NCI-H446 (cell line): Measurements from ENCODE around the gene NPAS1.
"Not testable (repeated sequence)": the region's sequence is repeated elsewhere in the genome, so short reads cannot be mapped to it uniquely, and the experiment has no call there.

ENCODE experiments used
- DNase-seq, 2 experiments: peaks; one replicate each; lab custom pipeline; 2025; lab: John Stamatoyannopoulos, UW

Gene NPAS1

DNA sequence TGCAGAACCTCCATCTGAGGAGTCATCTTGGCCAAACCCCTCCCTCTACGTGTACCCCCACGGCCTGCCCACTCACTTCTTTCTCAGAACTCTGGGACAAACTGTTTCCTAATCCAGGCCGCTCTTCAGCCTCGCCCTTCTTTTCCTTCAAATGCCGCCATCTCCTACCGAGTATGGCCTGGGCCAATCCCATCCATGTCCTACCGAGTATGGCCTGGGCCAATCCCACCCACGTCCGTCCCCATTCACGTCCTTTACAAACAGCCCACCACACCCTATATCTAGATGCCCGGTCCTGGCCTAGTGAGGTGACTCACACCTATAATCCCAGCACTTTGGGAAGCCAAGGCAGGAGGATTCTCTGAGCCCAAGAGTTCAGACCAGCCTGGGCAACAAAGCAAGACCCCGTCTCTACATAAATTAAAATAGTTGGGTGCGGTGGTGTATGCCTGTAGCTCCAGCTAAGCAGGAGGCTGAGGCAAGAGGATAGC, 27.7 kb downstream of the NPAS1 start:
- no peak for DNase-seq

DNA sequence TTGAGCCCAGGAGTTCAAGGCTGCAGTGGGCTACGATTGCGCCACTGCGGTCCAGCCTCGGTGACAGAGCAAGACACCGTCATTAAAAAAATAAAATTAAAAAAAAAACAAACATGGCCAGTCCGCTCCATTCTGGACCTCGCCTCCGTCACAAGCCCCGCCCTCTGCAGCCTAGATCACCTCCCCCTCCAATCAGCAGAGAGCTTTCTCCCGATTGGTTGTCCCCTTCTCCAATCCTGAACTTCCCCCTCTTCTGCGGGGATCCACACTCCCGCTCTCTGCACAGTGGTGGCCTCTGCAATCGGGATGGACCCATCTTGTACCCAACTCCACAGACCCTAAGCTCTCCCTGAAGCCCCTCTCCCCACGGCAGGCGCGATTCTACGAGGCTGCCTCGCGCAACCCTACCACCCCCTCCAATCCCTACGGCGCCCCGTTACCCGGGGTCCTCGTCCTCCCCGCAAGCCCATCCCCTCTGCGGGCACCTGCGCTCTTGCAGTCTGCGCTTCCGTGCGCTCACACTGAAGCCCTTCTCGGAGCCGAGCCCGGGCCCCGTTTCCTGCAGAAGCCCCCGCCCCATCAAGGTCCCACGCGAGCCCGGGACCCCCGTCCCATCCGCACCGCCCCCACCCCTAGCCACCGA, 28.2 kb downstream of the NPAS1 start:
- DNase-seq: peak; percentile 87 to 93

DNA sequence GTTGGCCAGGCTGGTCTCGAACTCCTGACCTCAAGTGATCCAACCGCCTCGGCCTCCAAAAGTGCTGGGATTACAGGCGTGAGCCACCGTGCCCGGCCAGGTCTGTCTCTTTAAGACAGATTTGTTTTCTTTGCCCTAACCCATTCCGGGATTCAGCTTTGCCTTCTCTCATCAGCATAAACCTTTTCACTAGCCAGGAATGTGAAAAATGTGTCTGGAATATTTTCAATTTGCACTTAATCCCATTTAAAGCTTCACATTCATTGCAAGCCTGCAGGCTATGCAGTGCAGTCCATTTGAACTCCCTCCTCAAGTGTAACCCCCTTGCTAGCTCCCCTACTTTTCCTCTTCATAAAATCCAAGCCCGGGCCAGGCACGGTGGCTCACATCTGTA, 29.7 kb downstream of the NPAS1 start:
- no peak for DNase-seq

DNA sequence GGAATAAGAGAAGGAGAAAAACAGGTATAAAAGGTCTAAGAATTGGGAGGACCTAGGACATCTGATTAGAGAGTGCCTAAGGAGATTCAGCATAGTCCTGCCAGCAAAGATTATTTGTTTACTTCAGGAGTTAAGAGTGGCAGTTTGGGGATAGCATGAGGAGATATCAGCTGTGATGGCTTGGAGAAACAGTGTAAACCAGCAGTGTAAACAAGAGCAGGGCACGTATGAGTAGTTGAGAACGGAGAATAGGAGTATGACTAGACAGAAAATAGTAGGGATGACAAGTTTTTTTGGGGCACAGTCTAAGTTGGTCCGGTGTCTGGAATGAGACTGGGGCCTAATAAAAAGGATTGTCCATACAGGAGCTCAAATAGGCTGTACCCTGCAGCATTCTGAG, 30.9 kb downstream of the NPAS1 start:
- not testable (repeated sequence) for DNase-seq

DNA sequence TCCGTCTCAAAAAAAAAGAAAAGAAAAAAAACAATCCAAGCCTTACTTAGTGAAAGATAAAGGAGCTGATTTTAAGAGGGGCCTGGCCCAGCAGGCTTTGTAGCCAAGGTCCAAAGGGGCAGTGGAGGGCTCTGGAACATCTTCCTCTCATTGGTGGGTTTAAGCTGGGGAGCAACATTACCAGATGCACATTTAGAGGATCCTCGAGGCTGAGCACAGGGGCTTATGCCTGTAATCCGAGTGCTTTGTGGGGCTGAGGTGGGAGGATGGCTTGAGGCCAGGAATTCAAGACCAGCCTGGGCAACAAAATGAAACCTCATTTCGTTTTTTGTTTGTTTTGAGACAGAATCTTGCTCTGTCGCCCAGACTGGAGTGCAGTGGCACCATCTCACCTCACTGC, 36.8 kb downstream of the NPAS1 start:
- DNase-seq: no peak

DNA sequence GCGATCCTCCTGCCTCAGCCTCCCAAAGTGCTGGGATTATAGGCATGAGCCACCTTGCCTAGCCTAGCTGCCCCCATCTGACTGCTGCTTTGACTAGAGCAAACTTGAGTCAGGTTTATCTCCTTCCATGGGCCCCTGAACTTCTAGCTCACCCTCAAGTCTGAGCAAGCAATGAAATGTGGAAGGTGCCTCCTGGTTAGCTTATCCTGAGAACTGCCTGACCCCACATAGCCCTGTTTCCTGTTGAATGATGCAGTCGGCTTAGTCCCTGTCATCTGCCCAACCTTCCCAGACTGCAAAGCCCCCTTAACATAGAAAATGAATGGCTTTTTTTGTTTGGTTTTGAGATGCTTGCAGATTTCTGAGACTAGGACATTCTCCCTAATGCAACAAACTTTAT, 37.7 kb downstream of the NPAS1 start:
- DNase-seq: no peak

DNA sequence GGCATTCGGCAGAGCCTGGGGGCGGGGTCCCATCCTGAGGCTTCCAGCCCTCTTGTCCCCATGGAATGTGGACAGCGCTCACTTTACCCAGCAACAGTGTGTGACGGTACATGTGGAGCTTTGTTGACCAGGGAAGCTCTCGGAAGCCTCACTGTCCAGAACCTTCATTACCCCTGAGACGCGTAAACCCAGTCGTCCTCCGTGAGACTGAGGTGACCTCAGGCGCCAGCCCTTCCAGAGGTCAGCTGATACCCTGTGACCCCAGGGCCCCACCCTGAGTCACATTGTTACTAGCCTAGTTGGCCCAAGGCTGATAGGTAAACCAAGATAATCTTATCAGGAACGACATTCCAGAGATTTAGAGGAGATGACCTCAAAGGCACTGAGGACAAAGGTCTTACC, 39.0 kb downstream of the NPAS1 start:
- no peak for DNase-seq

DNA sequence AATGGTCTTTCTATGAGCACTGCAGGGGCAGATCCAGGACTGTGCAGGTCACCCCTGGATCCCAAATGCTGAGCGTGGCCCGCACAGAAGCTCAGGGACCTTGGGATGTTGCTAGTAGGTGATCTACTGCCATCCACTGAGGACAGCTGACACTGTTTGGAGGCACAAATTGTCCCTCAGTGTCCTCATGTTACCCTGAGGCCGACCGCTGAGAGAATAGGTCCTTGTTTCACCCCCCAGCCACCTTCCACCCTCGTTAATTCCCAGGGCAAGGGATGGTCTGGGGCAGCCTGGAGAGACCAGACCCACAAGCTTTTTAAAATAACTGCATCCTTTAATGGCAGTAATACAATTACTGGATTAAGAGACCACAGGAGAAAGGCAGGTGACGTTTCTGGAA, 44.2 kb downstream of the NPAS1 start:
- no peak for DNase-seq

DNA sequence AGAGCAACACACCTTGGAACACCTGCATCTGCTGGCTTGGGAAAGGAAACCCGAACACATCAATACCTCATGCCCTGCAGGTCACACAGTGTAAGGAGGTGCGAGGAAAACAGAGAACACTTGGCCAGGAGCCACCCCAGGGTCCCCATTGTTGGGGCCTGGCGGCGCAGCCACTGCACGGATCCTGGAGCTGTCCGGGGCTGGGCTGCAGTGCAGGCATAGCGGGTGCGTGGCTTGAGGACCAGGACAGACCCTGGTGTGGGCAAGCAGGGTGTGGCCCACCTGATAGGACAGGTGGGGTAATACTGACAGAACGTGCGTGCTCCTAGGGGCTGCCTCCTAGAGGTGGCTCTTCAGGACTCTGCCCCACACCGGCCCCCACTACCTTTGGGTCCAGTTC, 45.6 kb downstream of the NPAS1 start:
- no peak for DNase-seq

DNA sequence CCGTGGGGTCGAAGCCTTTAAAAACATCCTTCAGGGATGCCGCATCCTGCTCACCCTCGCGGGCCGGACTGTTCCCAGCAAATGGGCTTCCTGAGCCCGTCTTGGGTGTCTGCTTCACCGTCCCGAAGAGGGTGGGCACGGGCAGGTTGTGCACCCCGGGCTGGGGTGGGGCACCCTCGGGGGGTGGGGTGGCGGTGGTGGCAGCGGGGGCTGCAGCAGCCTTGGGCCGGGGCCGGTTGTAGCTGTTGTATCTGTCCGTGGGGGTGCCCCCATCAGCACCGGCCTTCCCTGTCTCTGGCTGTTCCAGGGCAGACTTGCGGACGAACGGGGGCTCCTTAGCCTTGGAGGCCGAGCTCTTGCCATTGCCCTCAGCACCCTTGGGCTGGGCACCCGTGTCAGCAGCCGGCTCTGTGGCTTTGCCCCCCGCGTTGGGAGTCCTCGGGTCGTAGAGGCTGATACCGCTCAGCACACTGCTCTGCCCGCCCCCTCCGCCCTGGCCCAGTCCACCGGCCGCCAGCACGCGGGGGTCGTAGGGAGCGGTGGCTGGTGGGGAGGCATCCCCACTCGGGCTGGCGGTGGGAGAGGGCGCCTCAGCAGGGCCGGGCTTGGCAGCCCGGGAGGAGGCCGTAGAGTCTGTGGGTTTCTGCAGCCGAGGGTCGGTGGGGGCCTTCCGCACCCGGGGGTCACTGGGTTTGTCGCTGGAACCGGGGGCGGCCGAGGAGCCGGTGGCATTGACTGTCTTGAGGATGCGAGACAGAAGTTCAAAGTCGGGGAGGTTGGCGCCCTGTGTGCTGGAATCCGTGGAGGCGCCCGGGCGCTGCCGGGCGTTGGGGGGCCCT, 47.0 kb downstream of the NPAS1 start:
- no peak for DNase-seq

DNA sequence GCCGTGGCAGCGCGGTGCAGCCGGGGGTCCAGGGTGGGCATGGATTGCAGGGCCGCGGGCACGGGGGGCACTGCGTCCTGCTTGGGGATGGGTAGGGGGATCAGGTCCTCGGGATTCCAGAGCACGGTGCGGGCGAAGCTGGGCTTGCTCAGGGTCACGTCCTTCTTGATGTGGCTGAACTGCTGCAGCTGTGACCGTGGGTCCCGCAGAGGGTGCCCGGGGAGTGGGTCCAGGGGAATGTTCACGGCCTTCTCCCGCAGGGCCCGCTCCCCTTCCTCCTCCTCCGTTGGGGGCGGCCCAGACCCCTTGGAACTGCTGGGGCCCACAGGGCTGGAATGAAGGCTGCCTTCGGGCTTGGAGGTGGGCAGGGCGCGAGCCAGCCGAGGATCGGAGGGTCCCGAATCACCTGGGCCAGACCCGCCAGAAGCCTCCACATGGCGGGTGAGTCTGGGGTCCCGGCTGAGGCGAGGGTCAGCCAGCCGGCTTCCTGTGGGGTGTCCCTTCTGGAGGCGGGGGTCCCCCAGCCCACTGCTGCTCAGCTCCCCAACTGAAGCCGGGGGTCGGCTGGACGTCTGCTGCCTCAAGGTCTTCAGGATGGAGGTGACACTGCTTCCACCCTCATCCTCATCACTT, 47.7 kb downstream of the NPAS1 start:
- DNase-seq: no peak

DNA sequence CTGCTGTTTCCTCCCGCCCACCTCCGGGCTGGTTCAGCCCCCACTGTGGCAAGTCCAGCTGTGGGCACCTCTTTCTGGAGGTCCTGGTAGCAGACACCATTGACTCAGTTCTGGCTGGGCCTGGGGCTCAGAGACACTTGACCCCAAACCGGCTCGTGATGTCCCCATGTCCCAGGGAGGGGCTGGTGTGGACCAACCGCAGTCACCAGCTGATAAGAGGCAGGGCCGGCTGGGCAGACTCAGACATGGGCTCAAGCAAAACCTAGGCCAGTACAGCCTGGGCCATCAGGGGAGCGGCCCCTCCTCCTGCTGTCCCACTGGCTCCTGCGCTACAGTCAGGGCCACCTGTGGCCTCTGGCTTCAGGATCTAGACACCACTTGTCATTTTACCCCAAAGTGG, 48.6 kb downstream of the NPAS1 start:
- DNase-seq: no peak

DNA sequence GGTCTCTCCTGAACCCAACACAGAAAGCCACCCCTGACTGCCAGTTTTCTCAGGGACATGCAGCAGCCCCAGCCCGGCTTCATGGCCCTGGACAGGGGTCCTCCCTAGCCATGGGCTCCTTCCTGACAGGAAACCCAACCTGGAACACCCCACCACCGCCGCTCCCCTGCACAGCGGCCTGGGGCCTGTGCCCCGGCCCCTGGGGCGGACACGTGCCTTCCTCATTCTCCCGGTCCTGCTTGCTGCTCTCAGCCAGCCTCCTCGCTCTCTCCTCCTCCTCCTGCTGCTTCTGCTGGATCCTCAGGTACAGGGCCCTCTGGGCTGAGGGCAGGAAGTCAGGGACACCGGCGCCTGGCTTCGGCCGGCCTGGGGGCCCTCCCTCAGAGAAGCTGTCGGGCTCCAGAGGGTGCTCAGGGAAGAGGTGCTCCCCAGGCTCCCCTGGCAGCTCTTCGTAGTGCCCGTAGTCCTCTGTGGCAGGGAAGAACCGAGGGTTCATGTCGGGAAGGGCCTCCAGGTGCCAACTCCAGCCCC, 49.3 kb downstream of the NPAS1 start:
- no peak for DNase-seq

DNA sequence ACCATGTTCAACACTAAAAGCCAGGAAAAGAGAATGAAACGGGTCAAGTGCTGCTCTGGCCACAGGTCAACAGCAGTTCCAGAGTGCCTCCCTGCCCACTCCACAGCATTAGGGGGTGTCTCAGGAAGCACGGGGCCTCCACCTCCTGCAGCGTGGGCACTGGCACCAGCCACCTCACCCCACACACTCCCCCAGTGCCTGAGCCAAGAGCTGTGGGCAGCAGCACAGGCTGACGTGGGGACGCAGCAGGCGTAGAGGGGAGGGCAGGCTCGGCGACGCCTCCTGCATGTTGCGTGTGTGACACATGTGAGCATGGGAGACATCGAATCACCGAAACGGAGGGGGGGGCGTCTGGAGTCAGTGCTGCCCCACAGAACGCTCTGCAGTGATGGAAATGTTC, 50.2 kb downstream of the NPAS1 start:
- DNase-seq: no peak

DNA sequence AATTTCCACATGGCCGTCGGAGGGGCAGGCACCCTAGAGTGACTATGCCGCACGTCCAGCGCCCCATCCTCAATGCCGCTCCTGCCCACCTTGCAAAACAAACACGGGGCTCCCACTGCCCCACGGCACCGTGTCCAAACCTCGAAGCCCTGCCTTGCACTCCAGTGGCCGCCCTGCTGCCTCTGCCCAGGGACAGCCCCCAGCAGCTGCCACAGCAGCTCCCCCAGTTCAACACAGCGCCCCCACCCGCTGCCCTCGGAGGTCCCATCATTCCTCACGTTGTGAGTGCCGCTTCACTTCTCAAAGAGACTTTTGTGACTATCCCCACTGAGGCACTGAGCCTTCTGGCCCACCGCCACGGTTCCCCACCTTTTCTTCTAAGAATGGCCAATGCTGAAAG, 51.1 kb downstream of the NPAS1 start:
- no peak for DNase-seq

DNA sequence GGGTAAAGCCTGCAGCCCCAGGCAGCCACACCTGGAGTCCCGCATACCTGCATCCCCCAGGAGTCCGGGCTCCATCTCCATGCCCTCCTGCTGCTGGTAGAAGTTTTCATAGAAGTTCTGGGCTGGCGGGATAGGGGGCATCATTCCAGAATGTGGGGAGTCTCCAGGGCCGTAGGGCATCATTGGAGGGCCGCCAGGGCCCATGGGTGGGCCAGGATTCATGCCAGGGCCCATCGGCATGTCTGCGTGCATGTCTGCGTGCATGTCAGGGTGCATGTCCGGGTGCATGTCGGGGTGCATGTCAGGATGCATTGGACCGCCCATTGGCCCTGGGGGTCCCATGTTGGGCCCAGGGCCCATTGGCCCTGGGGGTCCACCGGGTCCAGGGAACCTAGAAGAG, 52.1 kb downstream of the NPAS1 start:
- no peak for DNase-seq

DNA sequence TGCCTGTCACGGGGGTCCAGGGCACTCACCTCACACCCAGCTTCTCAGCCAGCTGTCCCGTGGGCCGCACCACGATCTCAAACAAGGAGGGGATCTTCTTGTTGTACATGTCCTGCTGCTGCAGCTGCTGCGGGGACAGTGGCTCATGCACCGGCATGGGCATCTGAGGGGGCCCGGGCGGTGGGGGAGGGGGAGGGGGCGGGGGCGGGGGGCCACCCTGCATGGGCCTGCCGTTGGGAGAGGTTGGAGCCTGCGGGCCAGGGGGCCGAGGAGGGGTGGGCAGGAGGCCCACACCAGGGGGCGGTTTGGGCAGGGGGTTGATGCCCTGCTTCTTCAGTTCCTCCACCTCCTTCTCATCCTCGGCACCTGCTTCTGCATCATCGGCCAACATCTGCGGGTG, 52.7 kb downstream of the NPAS1 start:
- DNase-seq: no peak

DNA sequence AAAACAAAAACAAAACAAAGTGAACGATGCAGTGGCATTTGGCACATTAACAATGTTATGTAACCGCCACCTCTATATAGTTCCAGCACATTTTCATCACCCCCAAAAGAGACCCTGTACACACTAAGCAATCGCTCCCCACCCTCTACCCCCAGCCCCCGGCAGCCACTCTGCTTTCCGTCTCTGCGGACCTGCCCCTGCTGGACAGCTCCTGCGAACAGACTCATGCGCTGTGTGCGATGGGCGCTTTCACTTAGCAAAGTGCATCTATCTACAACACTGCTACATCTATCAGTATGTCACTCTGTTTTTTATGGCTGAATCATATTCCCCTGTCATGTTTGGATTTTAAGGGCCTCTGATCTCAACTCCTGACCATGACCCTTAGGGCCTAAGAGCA, 53.9 kb downstream of the NPAS1 start:
- DNase-seq: no peak

DNA sequence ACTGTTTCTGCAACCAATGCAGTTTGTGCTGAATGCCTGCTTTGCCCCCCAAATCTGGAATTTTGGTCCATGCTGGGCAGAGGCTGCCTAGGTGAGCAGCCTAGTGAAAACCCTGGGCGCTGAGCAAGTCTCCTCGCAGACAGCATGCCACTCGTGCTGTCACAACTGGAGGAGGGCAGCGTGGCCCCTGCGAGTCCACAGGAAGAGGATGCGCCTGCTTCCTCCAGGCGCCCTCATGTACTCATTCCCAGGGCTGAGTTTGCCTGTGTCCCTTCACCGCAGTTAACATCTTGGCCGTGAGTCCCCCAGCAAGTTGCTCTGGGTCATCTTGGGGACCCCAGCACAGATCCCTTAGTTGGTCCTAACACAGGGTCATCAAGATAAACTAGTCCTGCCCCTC, 55.0 kb downstream of the NPAS1 start:
- DNase-seq: no peak

DNA sequence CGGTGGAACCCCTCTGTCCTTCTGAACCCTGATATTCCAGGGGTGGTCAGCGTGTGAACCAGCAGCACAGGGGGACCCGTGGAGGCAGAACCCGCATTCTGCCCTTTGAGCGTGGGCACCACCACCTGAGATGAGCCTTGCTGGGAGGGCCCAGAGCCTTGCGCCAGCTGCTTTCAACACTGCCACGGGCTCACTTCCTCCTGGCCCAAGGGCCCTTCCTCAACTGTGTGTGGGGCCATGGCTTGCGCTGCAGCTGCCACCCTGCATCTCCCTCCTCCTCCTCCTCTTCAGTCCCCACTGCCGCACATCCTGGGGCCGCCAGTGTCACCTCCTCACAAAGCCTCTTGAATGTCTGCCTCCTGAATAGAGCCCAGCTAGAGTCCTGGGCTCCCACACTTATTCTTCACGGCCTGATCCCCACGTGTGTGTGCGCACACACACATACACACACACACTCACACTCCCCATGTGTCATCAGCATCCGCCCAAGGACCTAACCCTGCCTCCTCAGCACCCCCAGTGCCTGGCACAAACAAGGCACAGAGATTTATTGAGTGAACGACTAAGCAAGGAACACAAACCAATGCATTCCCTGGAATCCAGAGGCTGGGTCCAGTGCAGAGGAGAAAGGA, 55.7 kb downstream of the NPAS1 start:
- DNase-seq: no peak

DNA sequence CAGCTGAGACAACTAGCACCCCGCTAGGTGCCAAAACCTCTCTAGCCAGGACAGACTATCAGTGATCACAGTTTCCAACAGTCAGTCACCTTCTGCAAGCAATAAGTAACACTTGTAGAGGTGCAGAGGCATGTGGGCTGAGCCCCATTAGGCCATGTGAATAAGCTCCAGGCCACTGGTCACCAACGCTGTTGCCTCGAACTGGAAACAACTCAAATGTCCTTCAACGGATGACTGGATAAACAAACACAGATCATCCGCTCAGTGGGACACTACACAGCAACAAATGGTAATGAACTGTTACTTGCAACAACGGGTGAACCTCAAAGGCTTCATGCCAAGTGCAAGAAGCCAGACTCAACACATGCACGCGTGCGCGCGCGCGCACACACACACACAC, 56.3 kb downstream of the NPAS1 start:
- no peak for DNase-seq

DNA sequence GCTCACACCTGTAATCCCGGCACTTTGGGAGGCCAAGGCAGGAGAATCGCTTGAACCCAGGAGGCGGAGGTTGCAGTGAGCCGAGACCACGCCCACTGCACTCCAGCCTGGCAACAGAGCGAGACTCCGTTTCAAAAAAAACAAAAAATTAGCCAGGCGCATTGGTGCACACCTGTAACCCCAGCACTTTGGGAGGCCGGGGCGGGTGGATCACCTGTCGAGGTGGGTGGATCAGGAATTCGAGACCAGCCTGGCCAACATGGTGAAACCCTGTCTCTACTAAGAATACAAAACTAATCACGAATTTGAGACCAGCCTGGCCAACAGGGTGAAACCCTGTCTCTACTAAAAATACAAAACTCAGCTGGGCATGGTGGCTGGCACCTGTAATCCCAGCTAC, 58.7 kb downstream of the NPAS1 start:
- not testable (repeated sequence) for DNase-seq
